HG03060 (cell line): ENCODE results near the gene LMO7.
"Not testable (repeated sequence)": the region's sequence is repeated elsewhere in the genome, so short reads cannot be mapped to it uniquely, and the experiment has no call there.

Experiments used
- ATAC-seq: cut with Tn5 transposase; IDR thresholded peaks from one replicate; pipeline ENCODE4 v1.9.1; 2021; ENCODE audit warnings: low read depth, moderate number of reproducible peaks; ENCODE audit not compliant: unreplicated experiment

LMO7 gene

GRCh38 chr13:75766636-75767035 is 130.5 kb downstream of the LMO7 start:
- no peak for ATAC-seq

- no peak for ATAC-seq
Measured at GRCh38 chr13:75769141-75769905, 133.2 kb downstream of the LMO7 start.

DNA sequence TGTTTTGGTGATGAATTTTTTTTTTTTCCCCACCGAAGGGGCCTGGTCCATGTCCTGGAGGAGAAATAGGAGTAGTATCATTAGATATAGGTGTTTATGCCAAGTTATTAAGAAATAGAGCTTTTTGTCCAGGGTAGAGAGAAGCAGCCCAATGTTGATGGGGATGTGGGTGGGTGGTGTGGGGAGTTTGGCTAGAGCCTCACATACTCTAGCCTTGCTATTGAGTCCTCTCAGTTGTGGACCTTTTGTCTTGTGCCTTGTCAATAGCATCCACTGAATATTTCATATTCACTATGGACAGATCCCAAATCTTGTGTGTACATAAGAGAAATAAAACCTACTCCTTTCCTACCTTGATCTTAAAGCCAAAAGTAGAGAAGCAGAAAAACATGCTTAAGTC is 134.0 kb downstream of the LMO7 start:
- no peak for ATAC-seq

DNA sequence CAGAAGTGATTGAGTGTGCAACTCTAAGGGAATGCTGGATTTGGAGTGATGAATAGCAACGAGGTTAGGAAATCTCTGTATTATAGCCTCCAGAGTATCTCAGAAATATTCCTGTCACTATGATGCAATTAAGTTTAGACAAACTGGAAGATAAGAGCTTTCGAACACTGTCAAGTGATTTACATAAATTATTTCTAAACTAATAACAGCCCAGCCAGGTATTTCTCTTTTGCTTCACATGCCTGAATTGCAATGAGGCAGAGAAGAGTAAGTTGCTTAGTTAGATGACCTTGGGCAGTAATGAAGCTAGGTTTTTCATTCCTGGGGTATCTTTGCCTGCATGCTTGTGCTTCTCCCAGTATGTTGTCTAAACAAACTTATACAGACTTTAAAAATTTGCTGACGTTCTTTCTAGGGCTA is 134.5 kb downstream of the LMO7 start:
- ATAC-seq, result no peak

DNA sequence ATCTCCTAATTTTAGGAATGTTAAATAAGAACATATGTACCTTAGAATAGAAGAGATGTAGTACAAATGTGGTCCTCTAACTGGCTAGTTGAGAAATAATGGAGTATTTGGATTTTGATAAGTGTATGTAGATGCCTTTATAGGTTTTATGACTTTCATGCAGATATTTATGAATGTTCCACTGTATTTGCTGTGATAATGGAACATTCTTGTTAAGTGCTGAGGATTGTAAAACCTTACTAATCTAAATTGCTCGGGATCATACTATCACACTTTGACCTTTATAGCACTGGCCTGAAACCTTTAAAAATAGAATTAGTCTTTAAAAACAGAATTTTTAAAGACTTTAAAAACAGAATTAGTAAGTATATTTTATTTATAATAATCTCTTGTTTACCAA is 135.1 kb downstream of the LMO7 start:
- ATAC-seq, result no peak

- no peak for ATAC-seq
Measured at GRCh38 chr13:75771818-75772217, 135.7 kb downstream of the LMO7 start.

GRCh38 chr13:75774176-75774575 is 138.0 kb downstream of the LMO7 start:
- ATAC-seq, result no peak

- ATAC-seq, result no peak
Measured at GRCh38 chr13:75776550-75776949, 140.4 kb downstream of the LMO7 start.

GRCh38 chr13:75779393-75779792 is 143.3 kb downstream of the LMO7 start:
- no peak for ATAC-seq

DNA sequence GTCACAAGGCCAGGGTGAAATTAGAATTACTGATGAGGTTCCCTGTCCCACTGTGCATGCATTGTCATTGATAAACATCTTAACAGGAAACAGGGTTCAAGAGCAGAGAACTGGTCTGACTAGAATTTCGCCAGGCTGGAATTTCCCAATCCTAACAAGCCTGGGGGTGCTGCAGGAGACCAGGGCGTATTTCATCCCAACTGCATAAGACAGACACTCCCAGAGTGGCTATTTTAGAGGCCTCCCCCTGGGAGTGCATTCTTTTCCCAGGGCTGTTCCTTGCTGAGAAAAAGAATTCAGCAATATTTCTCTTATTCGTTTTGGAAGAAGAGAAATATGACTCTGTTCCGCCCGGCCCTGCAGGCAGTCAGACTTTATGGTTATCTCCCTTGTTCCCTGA is 144.0 kb downstream of the LMO7 start:
- not testable (repeated sequence) for ATAC-seq

DNA sequence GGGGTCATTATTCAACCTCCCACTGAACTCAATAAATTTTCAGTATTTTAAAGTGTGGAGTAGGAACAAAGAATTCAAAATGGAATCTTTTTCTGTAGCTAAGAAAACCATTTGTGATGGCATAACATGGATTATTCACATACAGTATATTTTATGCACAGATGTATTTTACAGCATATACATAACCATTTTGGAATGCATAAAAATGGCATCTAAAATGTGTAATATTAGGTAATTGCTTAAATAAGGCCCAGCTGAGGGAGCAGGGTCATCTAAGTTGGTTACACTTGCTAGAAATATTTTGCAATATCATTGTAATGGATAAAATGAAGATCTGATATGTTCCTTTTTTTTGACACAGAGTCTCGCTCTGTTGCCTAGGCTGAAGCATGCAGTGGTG is 146.9 kb downstream of the LMO7 start:
- ATAC-seq, result no peak

DNA sequence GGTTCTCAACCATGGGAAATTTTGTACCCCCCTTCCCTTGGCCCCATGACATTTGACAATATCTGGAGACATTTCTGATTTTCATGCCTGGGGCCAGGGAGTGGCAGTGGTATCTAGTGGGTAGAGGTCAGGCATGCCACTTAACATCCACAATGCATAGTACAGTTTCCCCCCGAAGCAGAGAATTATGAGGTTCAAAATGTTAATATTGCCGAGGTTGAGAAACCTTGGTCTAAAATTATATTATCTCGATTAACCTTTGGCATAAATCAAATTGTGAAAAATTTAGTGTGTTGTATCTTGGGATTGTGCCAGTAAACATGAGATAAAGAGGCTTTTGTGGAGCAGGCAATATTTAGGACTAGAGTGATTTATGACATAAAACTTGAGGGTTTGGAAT is 147.9 kb downstream of the LMO7 start:
- ATAC-seq, result no peak

- no peak for ATAC-seq
Measured at GRCh38 chr13:75785130-75785529, 149.0 kb downstream of the LMO7 start.

- ATAC-seq, result no peak
Measured at GRCh38 chr13:75787249-75787928, 151.3 kb downstream of the LMO7 start.

- no peak for ATAC-seq
Measured at GRCh38 chr13:75788481-75788981, 152.4 kb downstream of the LMO7 start.

DNA sequence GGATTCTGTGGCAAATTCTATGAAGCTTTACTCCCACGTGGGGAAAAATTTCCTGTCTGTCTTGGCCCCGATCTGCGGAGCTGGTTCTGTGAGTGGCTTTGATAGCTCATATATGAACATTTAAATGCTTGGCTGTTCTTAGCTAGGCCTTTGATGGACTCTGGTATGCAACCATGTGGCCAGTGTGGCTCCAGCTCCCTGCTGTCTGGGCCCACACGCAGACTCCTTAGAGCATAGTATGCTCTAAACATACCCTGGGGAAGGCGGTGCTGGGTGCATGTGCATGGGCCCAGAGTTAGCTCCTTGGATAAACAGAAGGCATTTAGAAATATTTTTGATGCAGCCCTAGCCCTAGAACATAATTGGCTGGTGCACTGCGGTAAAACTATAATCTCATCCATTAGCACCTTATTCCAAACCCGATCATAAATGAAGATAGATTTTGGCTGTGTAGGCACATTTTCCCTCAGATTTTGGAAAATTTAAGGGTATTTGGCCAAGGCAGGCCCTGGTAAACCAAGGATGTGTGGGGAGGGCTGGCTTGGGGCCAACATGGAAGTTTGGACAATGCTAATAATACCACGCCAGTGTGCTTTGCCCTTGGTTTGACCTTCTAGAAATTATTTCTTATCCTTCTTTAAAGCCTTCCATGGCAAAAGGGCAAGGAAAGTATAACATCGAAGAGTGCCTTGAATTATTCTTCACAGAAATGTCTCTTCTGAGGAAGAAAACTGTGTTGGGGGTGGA is 153.5 kb downstream of the LMO7 start:
- no peak for ATAC-seq

DNA sequence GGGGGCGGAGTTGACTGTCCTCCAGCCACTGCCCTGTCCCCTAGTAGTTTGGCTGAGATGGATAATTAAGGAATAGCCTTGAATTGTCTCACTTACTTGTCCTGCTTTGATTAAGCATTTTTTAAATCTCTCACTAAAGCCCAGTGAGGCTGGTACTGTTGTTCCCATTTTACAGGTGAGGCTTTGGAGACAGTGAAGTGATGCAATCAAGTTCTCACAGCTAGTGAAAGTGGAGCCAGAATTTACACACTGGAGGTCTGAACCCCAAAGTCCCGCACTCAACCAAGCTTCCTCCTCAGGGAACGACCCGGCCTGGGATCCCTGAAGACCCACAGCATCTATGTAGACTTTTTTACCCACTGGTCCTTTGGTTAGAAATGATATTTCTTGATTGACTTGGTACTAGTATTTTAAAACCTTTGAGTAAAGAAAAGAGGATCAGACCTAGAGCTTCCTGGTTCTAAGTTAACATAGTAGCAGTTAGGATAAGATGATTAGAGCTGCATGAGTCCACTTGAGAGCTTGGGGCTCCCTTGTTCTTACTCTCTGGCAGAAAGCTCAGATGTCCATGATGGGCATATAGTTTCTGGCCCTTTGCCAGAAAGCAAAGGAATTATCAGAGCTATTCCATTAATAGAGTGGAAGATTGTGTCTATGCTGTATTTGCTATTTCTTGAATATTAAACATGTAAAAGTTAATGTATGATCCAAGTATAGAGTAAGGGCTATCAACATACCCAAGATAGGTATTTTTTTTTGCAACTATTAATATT is 154.3 kb downstream of the LMO7 start:
- no peak for ATAC-seq

DNA sequence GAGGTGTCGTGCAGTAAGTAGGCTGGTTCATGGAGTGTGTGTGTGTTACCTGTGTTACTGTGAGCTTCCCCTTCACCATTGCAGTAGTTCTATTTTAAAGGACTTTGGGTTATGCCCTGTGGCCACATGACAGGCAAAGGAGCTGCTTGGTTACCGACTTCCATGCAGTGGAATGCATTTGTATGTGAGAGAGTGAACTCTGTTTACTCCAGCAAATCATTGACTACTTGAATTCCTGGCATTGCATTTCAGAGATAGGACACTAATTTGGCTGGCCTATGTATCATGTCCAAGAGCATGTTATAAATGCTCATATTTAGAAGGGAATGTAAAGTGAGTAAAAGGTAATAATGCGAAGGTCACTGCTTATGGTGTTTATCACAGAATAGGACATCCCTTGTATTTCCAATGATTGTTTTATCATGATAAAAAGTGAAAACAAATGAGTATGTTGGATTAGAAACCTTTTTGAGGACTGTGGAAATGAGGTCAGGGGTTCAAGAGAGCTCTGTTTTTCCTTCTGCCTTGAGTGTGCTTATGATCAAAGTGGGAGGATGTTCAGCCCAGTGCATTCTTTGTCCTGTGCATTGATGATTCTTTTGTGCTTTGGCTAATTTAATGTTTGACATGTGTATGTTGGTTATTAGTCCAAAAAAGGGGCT is 156.5 kb downstream of the LMO7 start:
- no peak for ATAC-seq

DNA sequence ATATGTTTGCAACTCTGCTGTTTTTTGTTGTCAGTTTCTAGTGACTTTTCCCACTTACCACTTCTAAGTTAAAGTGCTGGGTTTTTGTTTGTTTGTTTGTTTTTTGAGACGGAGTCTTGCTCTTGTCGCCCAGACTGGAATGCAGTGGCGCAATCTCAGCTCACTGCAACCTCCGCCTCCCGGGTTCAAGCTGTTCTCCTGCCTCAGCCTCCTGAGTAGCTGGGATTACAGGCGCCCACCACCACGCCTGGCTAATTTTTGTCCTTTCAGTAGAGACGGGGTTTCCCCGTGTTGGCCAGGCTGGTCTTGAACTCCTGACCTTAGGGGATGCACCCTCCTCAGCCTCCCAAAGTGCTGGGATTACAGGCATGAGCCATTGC is 157.0 kb downstream of the LMO7 start:
- not testable (repeated sequence) for ATAC-seq

GRCh38 chr13:75794663-75795062 is 158.5 kb downstream of the LMO7 start:
- ATAC-seq, result no peak
